Measurements from ENCODE around the gene SGPP1. TPM values are rescaled to one million over a fixed set of nuclear protein-coding genes. Genes with fewer than 3 reads are reported as not detected.
A peak's percentile ranks its signal among the peaks of the same experiment; 100 is the strongest.

SGPP1 gene
- total and polyA plus RNA-seq, 2 of the 8 experiments (the other 6 are each of a cell fraction or from before 2014, with no cell fraction given), result 5.7 to 8.1 TPM

GRCh38 chr14:63641473-63642228, 86.2 kb downstream of the SGPP1 start, which contains the start of gene WDR89 (continued):
- TF ChIP-seq CHD7 (IDR thresholded peaks at IDR 0.05; ENCODE audit: insufficient replicate concordance, low read length) (peak; percentile 37), GABPA (IDR thresholded peaks at IDR 0.05; ENCODE audit: borderline replicate concordance, insufficient read depth, low read length) (no peak), MAFK (IDR thresholded peaks at IDR 0.05; ENCODE audit: low read depth, low read length) (no peak), EP300 (IDR thresholded peaks at IDR 0.05; ENCODE audit: borderline replicate concordance in 1 of 2, low read depth in 2 of 2, low read length in 2 of 2) (0 out of 3 replicates have a peak, but pooled peaks of 1 of the 2 experiments have one; percentile 17), CEBPB (IDR thresholded peaks at IDR 0.05; ENCODE audit: low read depth, low read length) (no peak), POLR2AphosphoS5 (IDR thresholded peaks at IDR 0.05; ENCODE audit: low read depth, low read length) (peak; percentile 98), SUZ12 (IDR thresholded peaks at IDR 0.05; ENCODE audit: low read length) (no peak), SIX5 (IDR thresholded peaks at IDR 0.05; ENCODE audit: low read depth, low read length) (no peak), FOSL1 (IDR thresholded peaks at IDR 0.05; ENCODE audit: insufficient read depth, low read depth, low read length) (no peak), CBX5 (IDR thresholded peaks at IDR 0.05; ENCODE audit: low read depth, low read length) (no peak), SIRT6 (IDR thresholded peaks at IDR 0.05; ENCODE audit: low read length) (no peak)
